Motor neuron (in vitro differentiated cells): Measurements from ENCODE around the gene ARHGEF28. TPM values are rescaled to one million over a fixed set of nuclear protein-coding genes. Genes with fewer than 3 reads are reported as not detected.
A peak's percentile ranks its signal among the peaks of the same experiment; 100 is the strongest.

Source experiments
- ATAC-seq, 8 experiments: fragments of 200-7000 bp; cut with Tn5 transposase; replicated peaks in 6 of 8; 2 replicates each; pipeline ENCODE4 v1.8.0; 2021; ENCODE audit warnings: mild to moderate bottlenecking in 8 of 8, moderate library complexity in 8 of 8
- H3K27ac ChIP-seq, 2 donors: fragments of 250-450 bp; sonication (Bioruptor Pico); 2 replicates each; pipeline ENCODE4 v1.9.0; 2021; ENCODE audit warnings: antibody characterized with exemption in 2 of 2, mild to moderate bottlenecking in 2 of 2, moderate library complexity in 1 of 2
- H3K4me1 ChIP-seq, 2 donors: fragments of 250-450 bp; sonication (Bioruptor Pico); replicated peaks in 1 of 2; 2 replicates each; pipeline ENCODE4 v1.6.1; 2021; ENCODE audit warnings: antibody characterized with exemption in 2 of 2, mild to moderate bottlenecking in 2 of 2, moderate library complexity in 1 of 2
- H3K4me3 ChIP-seq, 5 donors: fragments of 250-450 bp; sonication (Bioruptor Pico); 2 replicates each; pipeline ENCODE4 v1.9.0; 2021; ENCODE audit warnings: antibody characterized with exemption in 5 of 5, mild to moderate bottlenecking in 5 of 5, moderate library complexity in 4 of 5
- WGBS, 10 experiments: fragments of 450-650 bp; shearing (Covaris generic); methylation state at CpG; one replicate each; pipeline ENCODE4 v1.0.0; 2022; 5-methylcytosine and 5-hydroxymethylcytosine counted together
- in situ Hi-C, 9 experiments: fragments of 400-800 bp; cut with MboI; loops; one replicate each; pipeline ENCODE4 v1.15.0; 2021; ENCODE audit warnings: low sequenced_read_pairs in 9 of 9, low pct_unique_long_range_greater_than_20kb in 2 of 9; ENCODE audit not compliant: unreplicated experiment in 9 of 9
- total RNA-seq, 8 experiments: library from RNA; unstranded; fragments of 300-600 nt; gene quantifications; 2 replicates each; pipeline versions ENCODE4 v1.2.3 to v1.2.4, GENCODE V29; 2022

Gene ARHGEF28
- total RNA-seq, 8 experiments from 2014 or later: 0.81 to 29.3 (median 1.9) TPM

GRCh38 chr5:73764586-73764985 is 138.6 kb downstream of the ARHGEF28 start:
- WGBS, 10 experiments: 43 to 100% (median 89%) methylated on average over 1 to 2 of the region's 2 CpGs; no CpG with 5 or more reads in 1 of the 10 experiments
- H3K4me1 ChIP-seq: peaks cover 13 to 14% of the 10 kb centered on the region in 2 donors

GRCh38 chr5:73764996-73765395 is 139.0 kb downstream of the ARHGEF28 start:
- in situ Hi-C loops: no loop called here
- no peak overlapping the region for H3K27ac ChIP-seq
- no peak for ATAC-seq
- no peak overlapping the region for H3K4me3 ChIP-seq
- peaks cover 9 to 11% of the 10 kb centered on the region in 2 donors for H3K4me1 ChIP-seq

More at GRCh38 chr5:73764586-73764985, 138.6 kb downstream of the ARHGEF28 start:
- Histone ChIP-seq H3K27ac (no peak overlapping the region), H3K4me3 (no peak overlapping the region)
- in situ Hi-C loops: no loop called here
- peak in 3 of 8 experiments; percentile 22 to 66 (median 33) for ATAC-seq

GRCh38 chr5:73766902-73767301 is 140.9 kb downstream of the ARHGEF28 start:
- no peak overlapping the region for H3K27ac ChIP-seq
- 40 to 94% (median 86%) methylated on average over 1 to 2 of the region's 2 CpGs; no CpG with 5 or more reads in 5 of the 10 experiments for WGBS, 10 experiments
- ATAC-seq: no peak
- in situ Hi-C loops: no loop called here
- no peak overlapping the region for H3K4me3 ChIP-seq
- peaks cover 3 to 4% of the 10 kb centered on the region in 2 donors for H3K4me1 ChIP-seq

GRCh38 chr5:73770172-73771025 is 144.4 kb downstream of the ARHGEF28 start:
- in situ Hi-C loops: no loop called here
- 25 to 92% (median 79%) methylated on average over 1 to 6 of the region's 6 CpGs; no CpG with 5 or more reads in 1 of the 10 experiments for WGBS, 10 experiments
- Histone ChIP-seq H3K4me3 (no peak overlapping the region), H3K4me1 (no peaks in the 10 kb centered on the region), H3K27ac (no peak overlapping the region)
- ATAC-seq: no peak

- WGBS, 10 experiments: 43 to 96% (median 81%) methylated on average over 2 to 3 of the region's 3 CpGs; no CpG with 5 or more reads in 3 of the 10 experiments
- no peak for ATAC-seq
- no peaks in the 10 kb centered on the region for H3K4me1 ChIP-seq
These were observed 148.9 kb downstream of the ARHGEF28 start for GRCh38 chr5:73774924-73775323.

GRCh38 chr5:73776405-73776804 is 150.4 kb downstream of the ARHGEF28 start:
- no peak overlapping the region for H3K27ac ChIP-seq
- no peaks in the 10 kb centered on the region for H3K4me1 ChIP-seq
- ATAC-seq: no peak
- no peak overlapping the region for H3K4me3 ChIP-seq
- in situ Hi-C loops: loop anchor here in 3 of 9 experiments (25.0 kb wide), 3 partner anchors 114 to 264 kb away; no protein-coding TSS in a partner anchor
- 40 to 100% (median 70%) methylated on average over 1 to 5 of the region's 5 CpGs; no CpG with 5 or more reads in 1 of the 10 experiments for WGBS, 10 experiments

More at GRCh38 chr5:73774924-73775323, 148.9 kb downstream of the ARHGEF28 start:
- no peak overlapping the region for H3K4me3 ChIP-seq
- no peak overlapping the region for H3K27ac ChIP-seq
- in situ Hi-C loops: loop anchor here in 3 of 9 experiments (25.0 kb wide), 3 partner anchors 113 to 263 kb away; no protein-coding TSS in a partner anchor

GRCh38 chr5:73777192-73777591 is 151.2 kb downstream of the ARHGEF28 start:
- no peak for ATAC-seq
- Histone ChIP-seq H3K27ac (no peak overlapping the region), H3K4me3 (no peak overlapping the region), H3K4me1 (no peaks in the 10 kb centered on the region)
- 60 to 100% (median 78%) methylated on average over 1 to 2 of the region's 2 CpGs; no CpG with 5 or more reads in 2 of the 10 experiments for WGBS, 10 experiments
- in situ Hi-C loops: loop anchor here in 3 of 9 experiments (25.0 kb wide), 3 partner anchors 115 to 265 kb away; no protein-coding TSS in a partner anchor

GRCh38 chr5:73780302-73781080 is 154.5 kb downstream of the ARHGEF28 start:
- Histone ChIP-seq H3K4me1 (no peaks in the 10 kb centered on the region), H3K27ac (no peak overlapping the region), H3K4me3 (no peak overlapping the region)
- WGBS, 10 experiments: 71 to 100% (median 93%) methylated on average over 2 to 9 of the region's 11 CpGs
- in situ Hi-C loops: loop anchor here in 3 of 9 experiments (25.0 kb wide), 3 partner anchors 118 to 268 kb away; no protein-coding TSS in a partner anchor
- ATAC-seq: peak in 2 of 8 experiments; percentile 12 to 34

- no peak overlapping the region for H3K4me3 ChIP-seq
- WGBS, 10 experiments: 0 to 100% (median 83%) methylated on average over 1 to 6 of the region's 6 CpGs; no CpG with 5 or more reads in 1 of the 10 experiments
- H3K27ac ChIP-seq: no peak overlapping the region
- no peaks in the 10 kb centered on the region for H3K4me1 ChIP-seq
- in situ Hi-C loops: loop anchor here in 3 of 9 experiments (25.0 kb wide), 3 partner anchors 119 to 269 kb away; no protein-coding TSS in a partner anchor
- ATAC-seq: peak in 3 of 8 experiments; percentile 64 to 81 (median 73)
These were observed 155.2 kb downstream of the ARHGEF28 start for GRCh38 chr5:73781107-73781768.

GRCh38 chr5:73783828-73784227 is 157.8 kb downstream of the ARHGEF28 start:
- in situ Hi-C loops: loop anchor here in 3 of 9 experiments (25.0 kb wide), 3 partner anchors 122 to 272 kb away; no protein-coding TSS in a partner anchor
- Histone ChIP-seq H3K27ac (no peak overlapping the region), H3K4me3 (no peak overlapping the region), H3K4me1 (no peaks in the 10 kb centered on the region)
- WGBS, 10 experiments: 17 to 100% (median 67%) methylated on average over 1 of the region's 1 CpG; no CpG with 5 or more reads in 1 of the 10 experiments
- peak in 1 of 8 experiments; percentile 34 for ATAC-seq

GRCh38 chr5:73786043-73786831 is 160.2 kb downstream of the ARHGEF28 start:
- peak in 2 of 8 experiments; percentile 17 to 34 for ATAC-seq
- in situ Hi-C loops: loop anchor here in 3 of 9 experiments (25.0 kb wide), 3 partner anchors 124 to 274 kb away; no protein-coding TSS in a partner anchor
- Histone ChIP-seq H3K4me3 (no peak overlapping the region), H3K27ac (no peak overlapping the region), H3K4me1 (no peaks in the 10 kb centered on the region)
- 67 to 100% (median 90%) methylated on average over 1 to 12 of the region's 13 CpGs; no CpG with 5 or more reads in 1 of the 10 experiments for WGBS, 10 experiments
